Adipose tissue (tissue), 3 donors: ENCODE data around the gene PCDH10. TPM values are rescaled to one million over a fixed set of nuclear protein-coding genes. Genes with fewer than 3 reads are reported as not detected.
"Not testable (repeated sequence)": the region's sequence is repeated elsewhere in the genome, so short reads cannot be mapped to it uniquely, and the experiment has no call there.

Experiments used
- H3K27ac ChIP-seq: one replicate; pipeline ENCODE4 v1.5.1; 2013; ENCODE audit warnings: low read depth, low read length
- WGBS, 3 donors: extraction: QIAGEN DNeasy Blood & Tissue Kit; methylation state at CpG; one replicate each; pipeline ENCODE4 v1.1.7; 2013; 5-methylcytosine and 5-hydroxymethylcytosine counted together
- polyA plus RNA-seq, 3 donors: library from polyadenylated mRNA; stranded (reverse); fragments of 200-250 nt; gene quantifications; one replicate each; pipeline ENCODE4 v1.2.3, GENCODE V29; 2013
- donor health status: healthy with polysubstance abuse.
- donor health status: Bipolar disorder and iron deficiency.
- donor health status: healthy.

PCDH10 gene
- polyA plus RNA-seq, 3 donors, result 0.01 to 0.22 (median 0.13) TPM

DNA sequence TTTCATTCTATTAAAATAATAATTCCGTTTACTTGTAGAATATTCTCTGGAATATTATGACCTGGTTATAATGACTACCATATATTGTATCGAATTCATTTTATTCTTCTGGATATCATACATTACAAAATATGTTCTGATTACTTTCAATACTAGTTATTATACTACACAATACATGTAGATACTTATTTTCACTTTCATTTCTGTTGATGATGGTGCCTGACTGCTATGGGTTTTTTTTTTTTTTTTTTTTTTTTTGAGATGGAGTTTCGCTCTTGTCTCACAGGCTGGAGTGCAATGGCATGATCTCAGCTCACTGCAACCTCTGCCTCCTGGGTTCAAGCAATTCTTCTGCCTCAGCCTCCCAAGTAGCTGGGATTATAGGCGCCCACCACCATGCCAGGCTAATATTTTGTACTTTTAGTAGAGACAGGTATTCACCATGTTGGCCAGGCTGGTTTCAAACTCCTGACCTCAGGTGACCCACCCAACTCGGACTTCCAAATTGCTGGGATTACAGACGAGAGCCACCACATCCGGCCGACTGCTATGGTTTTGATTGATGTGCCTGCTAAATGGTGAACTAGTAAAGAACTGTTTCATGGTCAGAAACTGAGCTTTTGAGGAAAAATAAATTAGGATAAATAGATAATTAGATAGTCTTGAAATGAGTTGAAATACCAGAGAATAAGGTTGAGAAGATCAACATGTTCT lies 39.5 kb downstream of the PCDH10 start:
- H3K27ac ChIP-seq, result no peak overlapping the region
- 61 to 88% (median 80%) methylated on average over 8 of the region's 8 CpGs for WGBS, 3 donors

DNA sequence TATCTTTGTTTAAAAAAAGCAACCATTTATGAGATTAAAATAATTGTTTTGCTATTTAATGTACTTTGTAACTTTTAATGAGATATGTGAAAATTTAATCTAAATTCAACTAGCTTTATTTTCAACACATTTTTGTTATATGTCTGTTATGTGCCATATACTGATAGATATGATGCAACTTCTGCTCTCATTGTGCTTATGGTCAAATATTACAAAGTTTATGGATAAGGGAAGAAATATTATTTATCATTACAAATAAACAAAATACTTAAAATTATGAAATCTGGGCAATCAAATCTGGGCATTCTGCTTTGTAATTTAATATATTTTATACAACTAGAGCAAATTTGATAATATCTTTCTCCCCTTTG lies 40.0 kb downstream of the PCDH10 start:
- H3K27ac ChIP-seq, result no peak overlapping the region

DNA sequence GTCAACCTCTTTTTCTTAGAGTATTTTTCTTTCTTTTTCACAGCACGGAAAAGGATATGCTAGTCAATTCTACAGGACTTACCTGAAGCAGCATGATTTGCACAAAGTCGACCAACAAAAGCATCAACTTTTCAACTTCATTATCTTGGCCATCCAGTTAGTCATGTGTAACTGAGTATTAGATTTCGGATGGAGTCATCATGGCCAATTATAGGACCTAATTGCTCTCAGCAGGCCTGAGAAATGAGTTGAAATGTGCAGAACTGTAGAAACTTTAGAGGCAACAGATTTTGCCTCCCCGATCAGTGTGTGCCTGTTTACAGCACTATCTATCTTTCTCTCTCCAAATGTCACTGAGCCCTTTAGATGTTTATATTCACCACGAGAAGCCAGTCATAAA lies 41.0 kb downstream of the PCDH10 start:
- 59 to 71% (median 69%) methylated on average over 5 of the region's 5 CpGs for WGBS, 3 donors
- no peak overlapping the region for H3K27ac ChIP-seq

DNA sequence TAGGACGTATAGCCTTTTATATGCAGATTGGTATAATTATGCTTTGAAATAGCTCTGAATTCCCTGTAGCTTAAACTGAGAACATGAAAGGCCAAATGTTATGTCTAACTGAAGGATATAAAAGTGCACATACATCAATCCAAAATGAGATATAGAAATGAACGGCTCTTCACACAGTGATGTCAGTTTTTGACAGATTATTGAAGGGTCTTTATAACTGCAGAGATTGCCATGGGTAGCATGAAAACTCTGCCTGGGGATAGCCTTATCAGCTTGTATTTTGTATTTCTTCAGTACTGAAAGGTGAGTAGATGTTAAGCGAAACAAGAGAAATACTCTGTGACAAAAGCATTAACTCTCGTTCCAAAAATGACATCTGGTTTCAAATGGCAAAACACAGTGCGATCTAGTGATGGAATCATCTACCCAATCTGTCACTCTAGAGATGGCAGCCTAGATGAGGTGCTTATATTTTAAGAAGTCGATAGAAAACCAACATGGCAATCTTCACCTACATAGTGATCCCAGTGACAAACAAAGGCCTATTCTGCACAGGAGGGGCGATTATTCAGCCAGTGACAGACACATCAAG lies 59.7 kb downstream of the PCDH10 start:
- no peak overlapping the region for H3K27ac ChIP-seq
- WGBS, 3 donors, result 73 to 89% (median 85%) methylated on average over 7 of the region's 7 CpGs

DNA sequence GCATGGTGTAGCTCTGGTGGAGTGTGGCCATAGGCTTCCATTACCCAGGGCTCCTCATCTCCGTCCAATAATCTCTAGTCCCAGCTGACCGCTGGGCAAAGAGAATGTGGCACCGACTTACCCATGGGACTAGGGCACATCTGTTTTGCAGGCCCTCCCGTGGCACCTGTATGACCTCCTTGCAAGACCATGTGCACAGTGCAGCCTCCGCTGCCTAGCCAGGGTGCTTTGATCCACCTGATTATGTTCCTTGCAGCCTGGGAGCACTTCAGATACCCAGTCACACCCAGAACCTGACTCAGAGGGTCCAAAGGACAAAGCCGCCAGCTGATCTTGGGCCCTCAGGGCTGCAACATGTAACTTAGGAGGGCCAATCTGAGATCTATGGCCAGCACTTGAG lies 84.8 kb downstream of the PCDH10 start:
- H3K27ac ChIP-seq, result no peak overlapping the region
- WGBS, 3 donors, result 79 to 90% (median 90%) methylated on average over 6 of the region's 6 CpGs

DNA sequence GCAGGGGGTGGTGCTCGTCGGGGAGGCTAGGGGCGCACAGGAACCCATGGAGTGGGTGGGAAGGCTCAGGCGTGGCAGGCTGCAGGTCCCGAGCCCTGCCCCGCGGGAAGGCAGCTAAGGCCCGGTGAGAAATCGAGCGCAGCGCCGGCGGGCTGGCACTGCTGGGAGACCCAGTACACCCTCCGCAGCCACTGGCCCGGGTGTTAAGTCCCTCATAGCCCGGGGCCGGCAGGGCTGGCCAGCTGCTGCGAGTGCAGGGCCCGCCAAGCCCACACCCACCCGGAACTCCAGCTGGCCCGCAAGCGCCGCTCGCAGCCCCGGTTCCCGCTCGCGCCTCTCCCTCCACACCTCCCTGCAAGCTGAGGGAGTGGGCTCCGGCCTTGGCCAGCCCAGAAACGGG lies 91.4 kb downstream of the PCDH10 start:
- not testable (repeated sequence) for H3K27ac ChIP-seq
- 79 to 88% (median 87%) methylated on average over 14 to 30 of the region's 30 CpGs for WGBS, 3 donors
